Activated T-helper 1 cell treated with anti-CD3 and anti-CD28 coated beads, Interleukin-2, amount 50 U/mL, for 16 hours (primary cell): ENCODE measurements around the gene RABEP1.
A peak's percentile ranks its signal among the peaks of the same experiment; 100 is the strongest.
"Not testable (repeated sequence)": the region's sequence is repeated elsewhere in the genome, so short reads cannot be mapped to it uniquely, and the experiment has no call there.

Source experiments
- DNase-seq, 2 donors: peaks; one replicate each; pipeline ENCODE4 v3.0.0-alpha.2; 2020; ENCODE audit warnings: low read depth in 1 of 2, low spot score in 1 of 2

RABEP1 gene, protein sequence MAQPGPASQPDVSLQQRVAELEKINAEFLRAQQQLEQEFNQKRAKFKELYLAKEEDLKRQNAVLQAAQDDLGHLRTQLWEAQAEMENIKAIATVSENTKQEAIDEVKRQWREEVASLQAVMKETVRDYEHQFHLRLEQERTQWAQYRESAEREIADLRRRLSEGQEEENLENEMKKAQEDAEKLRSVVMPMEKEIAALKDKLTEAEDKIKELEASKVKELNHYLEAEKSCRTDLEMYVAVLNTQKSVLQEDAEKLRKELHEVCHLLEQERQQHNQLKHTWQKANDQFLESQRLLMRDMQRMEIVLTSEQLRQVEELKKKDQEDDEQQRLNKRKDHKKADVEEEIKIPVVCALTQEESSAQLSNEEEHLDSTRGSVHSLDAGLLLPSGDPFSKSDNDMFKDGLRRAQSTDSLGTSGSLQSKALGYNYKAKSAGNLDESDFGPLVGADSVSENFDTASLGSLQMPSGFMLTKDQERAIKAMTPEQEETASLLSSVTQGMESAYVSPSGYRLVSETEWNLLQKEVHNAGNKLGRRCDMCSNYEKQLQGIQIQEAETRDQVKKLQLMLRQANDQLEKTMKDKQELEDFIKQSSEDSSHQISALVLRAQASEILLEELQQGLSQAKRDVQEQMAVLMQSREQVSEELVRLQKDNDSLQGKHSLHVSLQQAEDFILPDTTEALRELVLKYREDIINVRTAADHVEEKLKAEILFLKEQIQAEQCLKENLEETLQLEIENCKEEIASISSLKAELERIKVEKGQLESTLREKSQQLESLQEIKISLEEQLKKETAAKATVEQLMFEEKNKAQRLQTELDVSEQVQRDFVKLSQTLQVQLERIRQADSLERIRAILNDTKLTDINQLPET

DNA sequence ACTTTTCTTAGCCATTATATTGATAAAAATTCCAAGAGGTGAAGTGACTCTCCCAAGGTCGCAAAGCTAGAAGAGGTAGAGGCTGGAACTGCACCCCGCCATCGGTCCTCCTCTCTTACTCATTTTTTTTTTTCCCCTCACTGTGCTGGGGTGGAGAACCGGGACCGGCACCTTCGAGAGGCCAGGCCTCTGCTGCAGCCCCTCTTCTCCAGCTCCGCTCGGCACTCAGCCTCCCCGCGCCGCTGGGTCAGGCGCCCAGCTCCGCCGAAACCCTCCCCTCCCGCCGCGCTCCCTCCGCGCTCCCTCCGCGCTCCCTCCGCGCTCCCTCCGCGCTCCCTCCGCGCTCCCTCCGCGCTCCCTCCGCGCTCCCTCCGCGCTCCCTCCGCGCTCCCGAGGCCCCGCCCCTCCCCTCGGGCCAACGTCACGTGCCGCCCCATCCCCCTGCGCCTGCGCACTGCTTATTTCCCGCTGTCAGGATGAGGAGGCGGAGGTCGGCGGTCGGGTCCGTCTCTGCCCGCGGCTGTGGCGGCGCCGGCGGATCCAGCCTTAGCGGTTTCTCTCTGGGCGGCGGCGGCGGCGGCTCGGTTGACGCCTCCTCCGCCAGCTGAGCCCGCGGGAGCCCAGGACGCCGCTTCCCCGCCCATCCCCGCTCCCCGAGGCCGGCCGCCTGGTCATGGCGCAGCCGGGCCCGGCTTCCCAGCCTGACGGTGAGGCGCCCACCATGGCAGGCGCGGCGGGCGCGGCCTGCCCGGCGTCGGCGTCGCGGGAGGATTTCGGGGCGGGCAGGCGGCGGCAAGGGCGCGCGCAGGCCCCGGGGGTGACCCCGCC lies at the start of gene RABEP1:
RABEP1 (plus strand) TSS at position 471 of the 828 bp plus-strand sequence; CDS start at position 674, 203 bp downstream.
- DNase-seq: peak; percentile 91 to 93

DNA sequence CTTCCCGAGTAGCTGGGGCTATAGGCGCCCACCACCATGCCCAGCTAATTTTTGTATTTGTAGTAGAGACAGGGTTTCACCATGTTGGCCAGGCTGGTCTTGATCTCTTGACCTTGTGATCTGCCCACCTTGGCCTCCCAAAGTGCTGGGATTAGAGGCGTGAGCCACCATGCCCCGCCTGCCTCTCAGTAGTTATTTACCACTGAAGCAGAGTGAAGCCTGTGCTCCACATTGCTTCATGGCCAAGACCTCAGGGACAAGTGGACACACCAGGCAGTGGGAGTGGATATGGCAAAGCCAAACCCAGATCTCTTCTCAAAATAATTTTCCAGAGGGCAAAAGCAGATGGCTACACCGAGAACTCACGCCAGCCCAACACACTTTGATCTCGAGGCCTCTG lies 48.6 kb upstream of the RABEP1 start:
- not testable (repeated sequence) for DNase-seq

- no peak for DNase-seq
Measured at GRCh38 chr17:5234645-5235576, 47.2 kb upstream of the RABEP1 start, which contains the start of gene SCIMP. Gene SCIMP (minus strand): TSS chr17:5234860. CDS start chr17:5234755, 105 bp downstream.

DNA sequence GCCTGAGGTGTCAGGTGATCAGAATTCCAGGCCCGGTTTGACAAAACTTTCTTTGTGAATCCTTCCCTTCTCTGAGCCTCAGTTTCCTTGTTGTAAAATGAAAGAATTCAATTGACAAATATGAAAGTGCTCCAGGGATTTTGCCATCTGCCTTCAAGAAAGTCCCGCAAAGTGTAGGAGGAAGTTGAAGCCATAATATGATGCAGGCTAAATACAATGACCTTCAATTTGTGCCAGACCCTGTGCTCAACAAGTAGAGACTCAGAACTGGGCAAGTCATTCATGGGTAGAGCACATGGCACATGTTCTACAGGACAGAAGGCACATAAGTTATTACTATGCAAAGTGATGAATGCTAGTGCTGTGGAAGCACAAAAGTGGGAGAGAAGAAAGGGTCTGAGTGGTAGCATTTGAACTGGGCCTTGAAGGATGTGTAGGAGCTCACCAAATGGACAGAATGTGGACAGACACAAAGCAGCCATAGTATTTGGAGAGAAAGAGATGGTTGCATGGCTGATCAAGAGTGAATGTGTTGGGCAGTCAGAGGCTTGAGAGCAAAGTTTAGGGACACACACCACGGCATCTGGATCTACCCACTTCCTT lies 45.0 kb upstream of the RABEP1 start:
- no peak for DNase-seq

- no peak for DNase-seq
Measured at GRCh38 chr17:5237541-5238016, 44.5 kb upstream of the RABEP1 start.

DNA sequence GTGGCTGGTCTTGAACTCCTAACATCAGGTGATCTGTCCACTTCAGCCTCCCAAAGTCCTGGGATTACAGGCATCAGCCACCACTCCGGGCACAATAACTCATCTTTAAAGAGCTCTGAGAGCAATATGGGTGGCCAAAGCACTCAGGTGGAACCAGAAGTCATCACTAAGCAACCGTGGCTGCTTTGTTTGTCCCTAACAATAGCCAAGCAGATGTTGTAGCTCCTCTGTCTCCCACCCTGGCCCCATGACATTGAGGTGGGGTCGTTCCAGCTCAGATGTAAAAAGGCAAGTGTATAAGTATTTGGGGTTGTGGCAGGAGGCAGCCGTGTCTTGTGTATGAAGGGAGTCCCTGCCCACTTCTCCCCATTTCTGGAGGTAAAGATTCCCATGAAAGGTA lies 43.8 kb upstream of the RABEP1 start:
- DNase-seq: no peak

DNA sequence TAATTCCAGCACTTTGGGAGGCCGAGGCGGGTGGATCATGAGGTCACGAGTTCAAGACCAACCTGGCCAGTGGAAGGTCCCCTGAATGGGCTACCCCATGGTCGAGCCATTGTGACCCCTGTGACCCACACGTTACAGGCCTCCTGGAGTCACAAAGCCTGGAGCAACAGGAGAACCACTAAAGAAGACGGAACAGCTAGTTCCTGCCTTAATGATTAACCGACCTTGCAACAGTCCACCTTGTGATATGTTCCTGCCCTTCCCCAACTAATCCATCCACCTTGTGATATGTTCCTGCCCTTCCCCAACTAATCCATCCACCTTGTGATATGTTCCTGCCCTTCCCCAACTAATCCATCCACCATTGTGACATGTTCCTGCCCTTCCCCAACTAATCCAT lies 42.3 kb upstream of the RABEP1 start:
- DNase-seq: not testable (repeated sequence)

- DNase-seq: peak in 1 of 2 donors; percentile 2
Measured at GRCh38 chr17:5241861-5242671, 40.0 kb upstream of the RABEP1 start.

DNA sequence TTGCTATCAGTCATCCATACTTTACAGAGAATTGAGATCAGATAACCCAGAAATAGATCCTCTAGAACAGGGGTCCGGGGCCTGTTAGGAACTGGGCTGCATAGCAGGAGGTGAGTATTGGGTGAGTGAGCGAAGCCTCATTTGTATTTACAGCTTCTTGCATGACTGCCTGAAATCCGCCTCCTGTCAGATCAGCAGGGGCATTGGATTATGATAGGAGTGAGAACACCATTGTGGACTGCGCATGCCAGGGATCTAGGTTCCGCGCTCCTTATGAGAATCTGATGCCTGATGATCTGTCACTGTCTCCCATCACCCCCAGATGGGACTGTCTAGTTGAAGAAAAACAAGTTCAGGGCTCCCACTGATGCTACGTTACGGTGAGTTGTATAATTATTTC lies 34.5 kb upstream of the RABEP1 start:
- no peak for DNase-seq

- no peak for DNase-seq
Measured at GRCh38 chr17:5248821-5249479, 33.1 kb upstream of the RABEP1 start.

GRCh38 chr17:5249615-5250014 lies 32.5 kb upstream of the RABEP1 start:
- DNase-seq: peak in 1 of 2 donors; percentile 32

GRCh38 chr17:5254414-5254813 lies 27.7 kb upstream of the RABEP1 start:
- DNase-seq: no peak

DNA sequence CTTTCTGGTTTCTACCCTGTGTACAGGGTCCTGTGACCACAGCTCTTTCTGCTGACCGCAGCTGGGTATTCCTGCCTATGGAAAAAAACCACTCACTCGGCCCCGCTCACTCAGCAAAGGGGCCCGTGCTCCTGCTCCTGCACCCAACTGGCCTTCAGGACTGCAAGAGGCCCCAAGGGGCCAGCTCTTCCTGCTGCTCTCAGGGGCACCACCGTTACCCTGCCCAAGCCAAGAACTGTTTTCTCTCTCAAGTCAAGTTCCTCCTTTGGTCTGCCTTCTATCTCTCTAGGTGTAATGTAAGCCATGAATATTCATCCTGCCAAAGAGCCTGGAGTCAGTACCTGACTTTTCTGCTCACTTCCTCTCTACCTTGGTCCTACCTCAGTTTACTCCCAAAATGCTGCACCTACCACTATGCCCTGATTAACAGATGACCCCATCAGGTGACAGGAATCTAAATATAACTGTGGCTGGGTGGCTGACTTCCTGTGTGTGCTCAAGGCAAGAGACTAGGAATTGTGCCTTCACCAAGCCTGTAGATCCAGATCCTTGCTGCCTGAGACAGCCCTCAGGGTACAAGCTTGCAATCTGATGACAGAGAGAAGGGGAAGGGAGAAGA lies 27.1 kb upstream of the RABEP1 start:
- no peak for DNase-seq

DNA sequence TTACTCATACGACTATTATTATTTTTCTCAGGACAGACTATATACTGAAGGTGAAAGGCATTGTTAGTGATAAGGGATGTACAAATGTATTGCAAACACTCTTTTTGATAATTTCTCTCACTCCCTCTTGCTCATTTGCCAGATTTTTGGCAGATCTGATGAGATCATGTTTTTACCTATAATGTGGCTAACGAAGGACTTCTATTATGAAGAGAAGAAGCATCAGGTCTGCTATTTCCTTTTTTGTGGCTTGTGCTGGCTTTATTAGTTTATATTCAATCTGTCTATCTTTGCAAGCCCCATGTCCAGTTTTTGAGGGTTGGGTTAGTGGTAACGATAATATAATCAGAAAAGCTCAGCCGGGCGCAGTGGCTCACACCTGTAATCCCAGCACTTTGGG lies 25.0 kb upstream of the RABEP1 start:
- DNase-seq: no peak

GRCh38 chr17:5260542-5260941 lies 21.5 kb upstream of the RABEP1 start:
- no peak for DNase-seq

- DNase-seq: no peak
Measured at GRCh38 chr17:5262416-5262991, 19.6 kb upstream of the RABEP1 start.

GRCh38 chr17:5263441-5263840 lies 18.6 kb upstream of the RABEP1 start:
- DNase-seq: no peak
